Karpas-422 (cell line): ENCODE data around the gene ZNF726. TPM values are rescaled to one million over a fixed set of nuclear protein-coding genes. Genes with fewer than 3 reads are reported as not detected.
"Not testable (repeated sequence)": the region's sequence is repeated elsewhere in the genome, so short reads cannot be mapped to it uniquely, and the experiment has no call there.

Experiments
- DNase-seq: peaks from one replicate; pipeline ENCODE4 v3.0.0-alpha.2; 2015
- H2AFZ ChIP-seq: fragments of 200-600 bp; sonication (generic); 2 replicates; pipeline ENCODE4 v1.6.1; 2014; ENCODE audit warnings: antibody characterized with exemption, low read length, mixed read lengths
- H3K27ac ChIP-seq: fragments of 200-600 bp; sonication (generic); 2 replicates; pipeline ENCODE4 v1.5.1; 2014; ENCODE audit warnings: mild to moderate bottlenecking, low read length, moderate library complexity
- H3K27me3 ChIP-seq: fragments of 200-600 bp; sonication (generic); 2 replicates; pipeline ENCODE4 v1.6.1; 2014; ENCODE audit warnings: low read length, mixed read lengths
- H3K36me3 ChIP-seq: fragments of 200-600 bp; sonication (generic); 2 replicates; pipeline ENCODE4 v1.6.1; 2014; ENCODE audit warnings: low read length, mixed read lengths; ENCODE audit not compliant: insufficient read depth
- H3K4me1 ChIP-seq: fragments of 200-600 bp; sonication (generic); 2 replicates; pipeline ENCODE4 v1.6.1; 2014; ENCODE audit warnings: mild to moderate bottlenecking, low read length, mixed read lengths
- H3K4me2 ChIP-seq: fragments of 200-600 bp; sonication (generic); 2 replicates; pipeline ENCODE4 v1.6.1; 2014; ENCODE audit warnings: low read length, low read depth, mild to moderate bottlenecking; ENCODE audit not compliant: poor library complexity, severe bottlenecking
- H3K4me3 ChIP-seq: fragments of 200-600 bp; sonication (generic); 2 replicates; pipeline ENCODE4 v1.5.1; 2014; ENCODE audit warnings: mild to moderate bottlenecking, antibody characterized with exemption, low read length, mixed read lengths
- H3K79me2 ChIP-seq: fragments of 200-600 bp; sonication (generic); 2 replicates; pipeline ENCODE4 v1.6.1; 2014; ENCODE audit warnings: mild to moderate bottlenecking, low read length, mixed read lengths
- H3K9ac ChIP-seq: fragments of 200-600 bp; sonication (generic); 2 replicates; pipeline ENCODE4 v1.6.0; 2014; ENCODE audit warnings: low read length
- H3K9me2 ChIP-seq: fragments of 200-600 bp; sonication (generic), shearing (Covaris generic); replicated peaks from 2 replicates; pipeline ENCODE4 v1.6.0; 2014; ENCODE audit warnings: mild to moderate bottlenecking, low read length, moderate library complexity; ENCODE audit not compliant: insufficient read depth
- H3K9me3 ChIP-seq: fragments of 300-700, 200-600 bp; sonication (generic); 2 replicates; pipeline ENCODE4 v1.6.1; 2014; ENCODE audit warnings: low read length, mixed read lengths
- H4K20me1 ChIP-seq: fragments of 200-600 bp; sonication (generic); 2 replicates; pipeline ENCODE4 v1.6.1; 2014; ENCODE audit warnings: mild to moderate bottlenecking, antibody characterized with exemption, low read length, low read depth; ENCODE audit not compliant: insufficient read depth
- total RNA-seq: library from RNA; depleted of rRNA; stranded (reverse); fragments of >200 nt; shearing (Covaris generic); gene quantifications from 2 replicates; pipeline ENCODE4 v1.2.3, GENCODE V29; 2014; ENCODE audit warnings: low replicate concordance

Gene ZNF726
- total RNA-seq, 1 experiment from 2014 or later = 19.3 TPM

DNA sequence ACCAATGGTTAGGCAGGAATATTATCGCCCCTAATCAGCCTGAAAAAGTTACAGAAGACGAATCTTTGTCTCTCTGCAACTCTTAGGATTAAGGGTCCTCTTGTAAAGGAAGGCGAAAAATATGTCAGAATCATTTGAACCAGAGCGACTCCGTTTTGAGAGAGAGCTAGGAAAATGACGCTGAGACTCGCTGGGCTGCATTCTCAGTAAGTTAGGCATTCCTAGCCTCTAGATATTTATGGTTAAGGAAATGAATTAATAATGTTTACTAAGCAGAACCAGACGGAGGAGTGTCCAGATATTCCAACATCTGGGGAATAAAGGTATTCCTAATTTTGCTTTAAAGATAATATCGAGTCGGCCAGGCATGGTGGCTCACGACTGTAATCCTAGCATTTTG is 755 bp upstream of the ZNF726 start:
- DNase-seq = no peak
- H3K9me2 ChIP-seq = no peaks in the 10 kb centered on the region
- peaks cover 26% of the 10 kb centered on the region for H3K79me2 ChIP-seq
- H3K9ac ChIP-seq = no peak overlapping the region
- H2AFZ ChIP-seq = no peak overlapping the region
- no peaks in the 10 kb centered on the region; the same call in 1 of the 2 replicates for H3K4me1 ChIP-seq
- H3K4me3 ChIP-seq = peak overlapping the region; percentile 70; the same call in 1 of the 2 replicates
- peaks cover 11% of the 10 kb centered on the region; the same call in 1 of the 2 replicates for H3K9me3 ChIP-seq
- H3K36me3 ChIP-seq = peaks cover 22% of the 10 kb centered on the region
- H4K20me1 ChIP-seq = no peaks in the 10 kb centered on the region
- H3K27ac ChIP-seq = no peak overlapping the region
- H3K27me3 ChIP-seq = no peaks in the 10 kb centered on the region
- H3K4me2 ChIP-seq = peak overlapping the region; percentile 18

DNA sequence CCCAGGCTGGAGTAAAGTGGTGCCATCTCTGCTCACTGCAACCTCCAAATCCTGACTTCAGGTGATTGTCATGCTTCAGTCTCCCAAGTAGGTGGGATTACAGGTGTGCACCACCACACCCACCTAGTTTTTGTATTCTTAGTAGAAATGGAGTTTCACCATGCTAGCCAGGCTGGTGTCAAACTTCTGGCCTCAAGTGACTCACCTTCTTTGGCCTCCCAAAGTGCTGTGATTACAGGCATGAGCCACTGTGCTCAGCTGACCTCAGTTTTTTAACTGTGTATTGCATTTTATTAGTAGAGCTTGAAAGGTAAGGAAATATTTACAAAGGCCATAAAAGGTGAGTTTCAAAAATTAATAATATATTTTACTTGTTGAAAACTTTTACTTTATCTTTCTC is 2.3 kb downstream of the ZNF726 start:
- no peak overlapping the region for H3K4me2 ChIP-seq
- H3K4me1 ChIP-seq = no peaks in the 10 kb centered on the region; the same call in 1 of the 2 replicates
- DNase-seq = no peak
- no peak overlapping the region for H3K9ac ChIP-seq
- peaks cover 26% of the 10 kb centered on the region for H3K79me2 ChIP-seq
- no peaks in the 10 kb centered on the region for H3K9me2 ChIP-seq
- no peak overlapping the region for H2AFZ ChIP-seq
- H3K9me3 ChIP-seq = peaks cover 11% of the 10 kb centered on the region; the same call in 1 of the 2 replicates
- H3K27ac ChIP-seq = no peak overlapping the region
- no peak overlapping the region for H3K4me3 ChIP-seq
- peaks cover 36% of the 10 kb centered on the region for H3K36me3 ChIP-seq
- no peaks in the 10 kb centered on the region for H4K20me1 ChIP-seq
- no peaks in the 10 kb centered on the region for H3K27me3 ChIP-seq

DNA sequence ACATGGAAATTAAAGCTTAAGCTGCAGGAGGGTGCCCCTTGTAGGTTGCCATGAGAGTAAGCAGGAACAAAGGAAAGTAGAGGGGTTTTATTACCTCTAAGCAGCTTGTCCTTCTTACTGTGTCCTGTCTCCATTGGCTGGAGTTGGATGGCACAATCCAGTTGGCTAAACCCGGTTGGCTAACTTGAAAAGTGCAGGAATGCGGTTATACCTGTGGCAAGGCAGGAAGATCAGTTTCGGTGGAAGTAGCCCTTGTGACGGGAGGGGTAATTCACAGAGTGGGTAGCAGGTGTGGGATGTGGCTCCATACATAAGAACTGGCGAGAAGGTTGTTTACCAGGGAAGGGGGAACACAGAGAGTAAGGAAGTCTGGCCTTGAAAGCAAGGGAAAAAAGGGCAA is 3.2 kb downstream of the ZNF726 start:
- no peak overlapping the region for H3K9ac ChIP-seq
- H3K4me1 ChIP-seq = no peaks in the 10 kb centered on the region; the same call in 1 of the 2 replicates
- peaks cover 45% of the 10 kb centered on the region for H3K36me3 ChIP-seq
- no peak for DNase-seq
- peaks cover 26% of the 10 kb centered on the region for H3K79me2 ChIP-seq
- no peaks in the 10 kb centered on the region for H3K27me3 ChIP-seq
- no peak overlapping the region for H3K4me2 ChIP-seq
- no peak overlapping the region for H2AFZ ChIP-seq
- H3K4me3 ChIP-seq = no peak overlapping the region
- no peaks in the 10 kb centered on the region for H4K20me1 ChIP-seq
- no peaks in the 10 kb centered on the region for H3K9me2 ChIP-seq
- H3K27ac ChIP-seq = no peak overlapping the region
- H3K9me3 ChIP-seq = peaks cover 11% of the 10 kb centered on the region; the same call in 1 of the 2 replicates

DNA sequence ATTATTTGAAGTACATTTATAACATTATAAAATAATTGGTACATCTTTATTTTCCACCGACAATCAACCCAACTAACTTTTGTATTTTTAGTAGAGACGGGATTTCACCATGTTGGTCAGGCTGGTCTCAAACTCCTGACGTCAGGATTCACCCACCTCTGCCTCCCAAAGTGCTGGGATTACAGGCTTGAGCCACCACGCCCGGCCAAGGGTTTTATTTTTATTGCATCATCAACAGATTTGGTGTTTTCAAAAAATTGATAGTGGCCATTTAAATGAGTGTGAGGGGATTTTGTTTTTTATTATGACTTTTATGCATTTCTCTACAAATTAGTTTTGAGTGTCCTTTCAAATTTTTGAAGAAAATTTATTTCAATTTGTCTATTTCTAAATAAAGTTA is 10.6 kb downstream of the ZNF726 start:
- no peak overlapping the region for H3K4me2 ChIP-seq
- no peak for DNase-seq
- no peaks in the 10 kb centered on the region for H4K20me1 ChIP-seq
- H3K27ac ChIP-seq = no peak overlapping the region
- 0 out of 2 replicates have a peak, but pooled peaks cover 6% of the 10 kb centered on the region for H3K9me3 ChIP-seq
- no peaks in the 10 kb centered on the region for H3K4me1 ChIP-seq
- no peak overlapping the region for H2AFZ ChIP-seq
- no peaks in the 10 kb centered on the region for H3K79me2 ChIP-seq
- no peak overlapping the region for H3K9ac ChIP-seq
- H3K9me2 ChIP-seq = no peaks in the 10 kb centered on the region
- no peak overlapping the region for H3K4me3 ChIP-seq
- no peaks in the 10 kb centered on the region for H3K27me3 ChIP-seq
- peaks cover 34% of the 10 kb centered on the region for H3K36me3 ChIP-seq

DNA sequence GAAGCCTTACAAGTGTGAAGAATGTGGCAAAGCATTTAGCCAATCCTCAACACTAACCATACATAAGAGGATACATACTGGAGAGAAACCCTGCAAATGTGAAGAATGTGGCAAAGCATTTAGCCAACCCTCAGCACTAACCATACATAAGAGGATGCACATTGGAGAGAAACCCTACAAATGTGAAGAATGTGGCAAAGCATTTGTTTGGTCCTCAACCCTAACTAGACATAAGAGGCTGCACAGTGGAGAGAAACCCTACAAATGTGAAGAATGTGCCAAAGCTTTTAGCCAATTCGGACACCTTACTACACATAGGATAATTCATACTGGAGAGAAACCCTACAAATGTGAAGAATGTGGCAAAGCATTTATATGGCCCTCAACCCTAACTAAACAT is 18.2 kb downstream of the ZNF726 start:
- H3K27me3 ChIP-seq = no peaks in the 10 kb centered on the region
- H3K9ac ChIP-seq = no peak overlapping the region
- H3K4me2 ChIP-seq = no peak overlapping the region
- H3K9me2 ChIP-seq = no peaks in the 10 kb centered on the region
- peaks cover under 1% of the 10 kb centered on the region; the same call in 1 of the 2 replicates for H3K36me3 ChIP-seq
- no peak overlapping the region for H2AFZ ChIP-seq
- H3K4me1 ChIP-seq = no peaks in the 10 kb centered on the region
- no peak overlapping the region for H3K27ac ChIP-seq
- no peak overlapping the region for H3K4me3 ChIP-seq
- DNase-seq = no peak
- H3K79me2 ChIP-seq = no peaks in the 10 kb centered on the region
- no peaks in the 10 kb centered on the region for H4K20me1 ChIP-seq
- H3K9me3 ChIP-seq = peaks cover 32% of the 10 kb centered on the region

DNA sequence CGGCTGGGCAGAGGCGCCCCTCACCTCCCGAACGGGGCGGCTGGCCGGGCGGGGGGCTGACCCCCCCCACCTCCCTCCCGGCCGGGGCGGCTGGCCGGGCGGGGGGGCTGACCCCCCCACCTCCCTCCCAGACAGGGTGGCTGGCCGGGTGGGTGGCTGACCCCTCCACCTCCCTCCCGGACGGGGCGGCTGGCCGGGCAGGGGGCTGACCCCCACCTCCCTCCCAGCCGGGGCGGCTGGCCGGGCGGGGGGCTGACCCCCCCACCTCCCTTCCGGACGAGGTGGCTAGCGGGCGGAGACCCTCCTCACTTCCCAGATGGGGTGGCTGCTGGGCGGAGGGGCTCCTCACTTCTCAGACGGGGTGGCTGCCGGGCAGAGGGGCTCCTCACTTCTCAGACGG is 22.3 kb downstream of the ZNF726 start:
- not testable (repeated sequence) for H3K36me3 ChIP-seq, H3K4me3 ChIP-seq, H3K4me1 ChIP-seq, H3K4me2 ChIP-seq, H4K20me1 ChIP-seq, H3K27me3 ChIP-seq, H3K9me2 ChIP-seq, H2AFZ ChIP-seq, DNase-seq, H3K79me2 ChIP-seq, H3K9ac ChIP-seq, H3K27ac ChIP-seq
- peaks cover 36% of the 10 kb centered on the region for H3K9me3 ChIP-seq

DNA sequence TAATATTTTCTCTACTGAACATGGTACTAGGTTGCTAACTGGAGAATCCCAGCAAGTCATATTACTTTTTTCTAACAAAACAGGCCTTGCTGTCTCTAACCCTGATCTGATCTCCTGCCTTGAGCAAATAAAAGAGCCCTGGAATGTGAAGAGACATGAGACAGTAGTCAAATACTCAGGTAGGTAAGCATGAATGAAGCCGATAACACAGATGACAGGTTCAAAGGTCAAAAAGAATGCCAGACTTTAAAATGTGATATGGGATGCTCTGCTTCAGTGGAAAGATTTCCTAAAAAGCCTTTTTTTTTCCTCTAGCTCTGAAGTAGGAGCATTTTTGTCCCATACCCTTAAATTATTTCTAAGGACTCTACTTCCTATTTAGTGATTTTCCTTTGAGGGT is 28.7 kb downstream of the ZNF726 start:
- Histone ChIP-seq H3K4me3 (no peak overlapping the region), H4K20me1 (no peaks in the 10 kb centered on the region), H2AFZ (no peak overlapping the region), H3K27ac (no peak overlapping the region), H3K9me3 (peaks cover 22% of the 10 kb centered on the region; the same call in 1 of the 2 replicates), H3K9ac (no peak overlapping the region), H3K27me3 (no peaks in the 10 kb centered on the region), H3K4me1 (no peaks in the 10 kb centered on the region), H3K4me2 (no peak overlapping the region), H3K36me3 (peaks cover 14% of the 10 kb centered on the region), H3K9me2 (no peaks in the 10 kb centered on the region), H3K79me2 (no peaks in the 10 kb centered on the region)
- no peak for DNase-seq

DNA sequence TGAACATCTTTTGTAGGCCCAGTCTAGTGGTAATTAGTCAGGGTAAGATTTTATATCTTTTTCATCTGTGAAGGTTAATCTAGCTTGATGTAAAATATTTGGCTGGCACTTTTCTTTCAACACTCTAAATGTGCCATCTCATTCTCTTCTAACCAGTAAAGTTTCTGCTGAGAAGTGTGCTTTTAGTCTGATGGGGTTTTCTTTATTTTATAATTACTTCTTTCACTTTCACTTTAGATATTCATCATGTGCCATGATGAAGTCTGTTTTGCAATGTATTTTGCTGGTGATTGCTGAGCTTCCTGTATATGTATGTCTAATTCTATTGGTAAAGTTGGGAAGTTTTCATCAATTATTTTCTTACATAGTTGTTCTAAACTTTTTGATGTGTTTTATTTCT is 31.9 kb downstream of the ZNF726 start:
- H3K4me3 ChIP-seq = no peak overlapping the region
- H3K4me2 ChIP-seq = no peak overlapping the region
- H3K9ac ChIP-seq = no peak overlapping the region
- no peaks in the 10 kb centered on the region for H4K20me1 ChIP-seq
- DNase-seq = no peak
- no peaks in the 10 kb centered on the region for H3K9me2 ChIP-seq
- H3K27ac ChIP-seq = no peak overlapping the region
- H3K79me2 ChIP-seq = no peaks in the 10 kb centered on the region
- no peaks in the 10 kb centered on the region for H3K27me3 ChIP-seq
- H3K9me3 ChIP-seq = peaks cover 18% of the 10 kb centered on the region; the same call in 1 of the 2 replicates
- H2AFZ ChIP-seq = no peak overlapping the region
- H3K36me3 ChIP-seq = peaks cover 14% of the 10 kb centered on the region
- H3K4me1 ChIP-seq = no peaks in the 10 kb centered on the region
